NCI-H524 treated with DMSO at 0.1 percent for 48 hours (cell line): ENCODE results near the gene COL21A1.
A peak's percentile ranks its signal among the peaks of the same experiment; 100 is the strongest.

Experiments
- DNase-seq: peaks from one replicate; lab custom pipeline; 2025; lab: John Stamatoyannopoulos, UW

Gene COL21A1

GRCh38 chr6:56245903-56246351 lies 1.5 kb downstream of the COL21A1 start:
- DNase-seq, result peak; percentile 29

DNA sequence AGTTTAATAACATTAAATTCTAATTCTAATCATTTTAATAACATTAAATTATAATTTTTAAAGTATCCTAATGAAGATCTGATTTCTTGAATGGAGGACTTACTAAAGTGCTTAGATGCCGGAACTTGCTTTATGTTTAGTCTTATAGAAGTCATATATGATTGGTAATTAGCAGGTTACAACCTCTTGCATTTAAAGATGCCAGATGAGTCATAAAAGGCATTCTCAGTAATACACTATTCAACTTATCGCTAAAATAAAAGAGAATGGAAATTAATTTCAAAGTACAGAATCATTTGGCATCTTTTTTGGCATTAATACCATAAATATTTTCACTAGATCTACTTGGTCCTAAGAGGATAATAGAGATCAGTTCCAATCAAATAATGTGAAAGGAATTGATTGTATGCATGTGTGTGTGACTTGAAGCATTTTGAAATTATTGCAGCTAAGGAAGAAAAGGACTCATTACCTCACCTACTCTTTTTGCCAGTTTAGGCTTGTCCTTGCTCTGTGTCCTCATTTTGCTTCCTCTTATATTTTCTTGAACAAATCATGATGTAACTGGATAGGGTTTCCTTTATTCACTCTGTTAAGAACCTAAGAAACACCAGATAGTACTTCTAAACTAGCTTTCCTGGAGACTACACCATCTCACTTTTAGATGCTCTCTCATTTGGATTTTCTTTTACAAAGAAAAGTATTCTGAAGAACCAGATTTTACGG lies 2.7 kb downstream of the COL21A1 start:
- no peak for DNase-seq

GRCh38 chr6:56244089-56244488 lies 3.3 kb downstream of the COL21A1 start:
- DNase-seq, result no peak

DNA sequence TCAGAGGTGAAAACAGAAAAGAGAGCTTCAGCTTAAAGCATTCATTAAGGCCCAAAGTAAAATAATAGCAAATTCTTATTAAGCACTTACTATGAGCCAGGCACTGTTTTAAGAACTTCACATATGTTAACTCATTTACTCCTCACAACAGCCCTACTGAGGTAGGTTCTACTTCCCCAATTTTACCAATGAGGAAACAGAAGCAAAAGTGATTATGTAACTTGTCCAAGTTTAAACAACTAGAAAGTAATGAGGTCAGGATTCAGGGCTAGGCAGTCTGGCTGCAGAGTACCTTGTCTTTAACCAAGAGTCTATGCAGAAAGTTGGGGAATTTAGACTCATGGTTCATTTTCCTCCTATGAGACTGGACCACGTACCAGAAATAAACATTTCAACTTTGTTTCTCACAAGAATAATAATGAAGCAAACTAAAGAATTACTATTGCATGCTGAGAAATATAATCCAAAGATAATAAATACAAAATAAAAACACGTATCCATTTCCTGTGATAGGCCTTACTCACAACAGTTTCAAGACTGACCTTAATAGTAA lies 3.8 kb downstream of the COL21A1 start:
- DNase-seq, result no peak

GRCh38 chr6:56242346-56242745 lies 5.0 kb downstream of the COL21A1 start:
- DNase-seq, result no peak

GRCh38 chr6:56241124-56241802 lies 6.1 kb downstream of the COL21A1 start:
- no peak for DNase-seq

GRCh38 chr6:56238352-56238751 lies 9.0 kb downstream of the COL21A1 start:
- DNase-seq, result no peak

GRCh38 chr6:56235245-56235644 lies 12.1 kb downstream of the COL21A1 start:
- DNase-seq, result no peak

DNA sequence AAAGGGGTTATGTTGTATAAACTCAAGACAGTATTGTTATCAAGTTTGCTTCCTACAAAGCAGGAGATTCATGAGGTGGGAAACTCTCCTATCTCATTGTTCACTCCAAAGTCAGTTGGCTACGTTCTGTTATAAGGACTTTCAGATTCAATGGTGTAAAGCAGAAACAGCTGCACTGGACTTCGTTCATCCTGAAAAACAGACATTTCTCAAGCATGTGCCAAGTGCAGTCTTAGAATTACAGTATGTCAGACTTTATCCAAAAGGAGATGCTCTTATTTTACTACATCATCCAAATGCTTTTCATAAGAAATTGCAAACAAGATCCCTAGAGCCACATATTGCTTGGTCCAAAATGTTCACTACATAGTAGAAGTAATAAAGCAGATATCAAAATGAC lies 14.9 kb downstream of the COL21A1 start:
- DNase-seq, result no peak

GRCh38 chr6:56231827-56232226 lies 15.6 kb downstream of the COL21A1 start:
- no peak for DNase-seq

- DNase-seq, result no peak
These were observed 16.3 kb downstream of the COL21A1 start for GRCh38 chr6:56230976-56231566.

DNA sequence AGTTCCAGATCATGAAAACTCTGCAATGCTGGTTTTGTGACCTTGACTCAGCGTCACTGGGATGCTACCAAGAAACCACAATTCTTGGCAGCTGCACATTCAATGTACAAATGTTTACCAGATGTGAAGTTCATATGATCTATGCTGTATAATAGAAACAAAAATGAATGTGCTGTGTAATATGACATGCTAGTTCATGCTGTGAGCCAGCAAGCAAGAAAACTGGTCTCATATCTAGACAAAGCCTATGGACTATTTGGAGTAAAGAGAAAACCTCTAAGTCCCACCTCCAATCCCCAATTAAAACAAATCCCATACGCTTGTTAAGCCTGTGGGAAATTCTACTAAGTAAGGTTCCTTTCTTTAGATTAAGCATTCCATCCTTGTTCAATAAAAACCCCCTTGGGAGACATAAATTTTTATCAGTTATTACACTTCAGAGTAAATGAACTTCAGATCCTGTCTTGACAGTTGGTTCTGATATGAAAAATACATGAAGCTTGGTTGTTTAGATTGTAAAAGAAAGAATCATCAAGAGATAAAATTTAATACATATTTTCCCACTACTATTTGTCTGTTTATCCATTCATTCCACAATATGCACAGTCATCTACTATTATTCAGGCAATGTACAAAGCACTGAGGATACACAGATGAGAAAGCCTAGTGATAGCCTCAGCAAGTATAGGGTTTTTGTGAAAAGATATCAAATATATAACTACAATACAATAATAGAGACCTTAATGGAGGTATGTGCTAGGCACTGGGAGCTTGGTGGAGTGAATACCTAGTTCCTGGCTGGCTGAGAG lies 20.1 kb downstream of the COL21A1 start:
- no peak for DNase-seq

DNA sequence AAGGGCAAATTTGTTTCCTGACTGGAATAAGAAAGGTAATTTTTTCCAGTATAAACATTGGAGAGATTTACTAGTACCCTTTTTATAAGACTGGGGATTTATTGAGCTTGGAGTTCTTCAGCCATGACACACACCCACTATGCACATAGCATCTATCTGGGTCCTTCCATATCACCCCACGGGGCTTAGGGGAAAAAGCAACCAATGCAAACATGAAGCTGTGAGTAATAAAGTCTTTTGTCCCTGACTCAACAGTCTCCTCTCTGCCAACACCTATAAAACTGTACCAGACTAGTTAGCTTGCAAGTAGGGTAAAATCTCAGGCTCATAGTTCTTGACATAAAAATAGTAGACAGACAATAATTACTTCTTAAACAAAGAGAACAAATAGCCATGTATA lies 23.4 kb downstream of the COL21A1 start:
- DNase-seq, result no peak

DNA sequence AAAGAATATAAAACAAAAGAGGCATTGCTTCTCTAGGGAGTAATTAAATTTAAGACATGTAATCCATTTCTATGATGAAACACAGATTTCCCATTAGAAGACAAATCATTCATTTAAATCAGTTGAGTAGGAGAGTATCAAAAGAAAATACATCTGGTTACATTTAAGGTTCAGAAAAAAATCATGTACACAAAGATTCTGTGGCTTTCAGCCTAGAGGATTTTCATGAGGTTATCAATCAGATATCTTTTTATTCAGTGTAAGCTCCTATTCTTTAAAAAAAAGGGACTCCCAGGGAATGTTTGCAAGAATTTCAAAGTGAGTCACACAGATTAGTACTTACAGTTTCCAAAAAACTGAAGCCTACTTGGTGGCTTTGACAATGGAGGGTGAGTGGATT lies 24.9 kb downstream of the COL21A1 start:
- DNase-seq, result no peak

- no peak for DNase-seq
These were observed 27.3 kb downstream of the COL21A1 start for GRCh38 chr6:56220078-56220477.

- no peak for DNase-seq
These were observed 32.7 kb downstream of the COL21A1 start for GRCh38 chr6:56214703-56215101.

DNA sequence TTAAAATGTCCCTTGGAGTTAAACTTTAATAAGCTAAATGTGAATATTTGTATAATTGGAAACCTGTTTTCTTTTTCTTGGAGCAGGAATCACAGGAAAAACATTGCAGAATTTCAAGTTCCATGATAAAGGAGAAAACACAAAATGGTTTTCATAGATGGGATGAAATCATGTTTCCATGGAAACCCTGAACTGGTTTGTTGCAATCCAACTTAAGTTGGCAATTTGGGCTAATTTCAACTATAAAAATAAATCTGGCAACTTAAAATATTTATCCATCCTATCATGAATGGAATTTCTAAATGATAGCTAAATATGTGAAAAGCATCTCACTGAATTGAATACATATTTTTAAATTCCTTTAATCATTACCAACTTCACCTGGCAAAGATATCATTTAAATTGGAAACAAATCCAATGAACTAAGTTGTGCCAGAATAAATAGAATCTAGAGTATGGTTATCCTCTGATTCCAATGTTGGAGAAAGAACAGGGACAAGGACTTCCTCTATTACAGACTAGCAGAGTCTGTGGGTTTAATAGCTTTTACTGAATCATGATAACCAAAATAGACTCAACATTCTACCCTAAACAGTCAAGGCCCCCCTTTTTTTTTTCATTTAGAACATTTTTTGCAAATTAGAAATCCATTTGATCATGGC lies 33.2 kb downstream of the COL21A1 start:
- DNase-seq, result no peak

- no peak for DNase-seq
These were observed 35.7 kb downstream of the COL21A1 start for GRCh38 chr6:56211724-56212123.

DNA sequence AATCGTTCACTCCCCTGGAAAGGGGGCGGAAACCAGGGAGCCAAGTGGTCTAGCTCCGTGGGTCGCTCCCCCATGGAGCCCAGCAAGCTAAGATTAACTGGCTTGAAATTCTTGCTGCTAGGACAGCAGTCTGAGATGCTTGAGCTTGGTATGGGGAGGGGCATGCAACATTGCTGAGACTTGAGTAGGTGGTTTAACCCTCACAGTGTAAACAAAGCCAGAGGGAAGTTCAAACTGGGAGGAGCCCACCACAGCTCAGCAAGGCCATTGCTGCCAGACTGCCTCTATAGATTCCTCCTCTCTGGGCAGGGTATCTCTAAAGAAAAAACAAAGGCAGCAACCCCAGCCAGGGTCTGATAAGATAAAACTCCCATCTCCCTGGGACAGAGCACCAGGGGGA lies 43.2 kb downstream of the COL21A1 start:
- DNase-seq, result no peak

DNA sequence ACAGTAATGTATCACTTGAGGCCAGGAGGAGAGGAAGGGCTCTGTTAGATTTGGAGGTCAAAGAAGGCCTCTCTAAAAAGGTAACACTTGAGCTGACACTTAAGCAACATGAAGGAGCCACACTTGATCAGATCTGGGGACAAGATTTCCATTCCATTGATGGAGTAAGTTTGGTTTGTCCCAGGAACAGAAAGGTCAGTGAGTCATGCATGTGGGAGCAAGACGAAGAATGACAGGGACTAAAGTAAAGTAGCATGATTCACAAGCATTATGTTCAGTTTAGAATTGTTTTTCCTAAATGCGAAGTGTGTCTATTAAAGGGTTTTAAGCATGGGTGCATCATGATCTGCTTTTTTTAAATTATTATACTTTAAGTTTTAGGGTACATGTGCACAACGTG lies 47.4 kb downstream of the COL21A1 start:
- DNase-seq, result no peak

DNA sequence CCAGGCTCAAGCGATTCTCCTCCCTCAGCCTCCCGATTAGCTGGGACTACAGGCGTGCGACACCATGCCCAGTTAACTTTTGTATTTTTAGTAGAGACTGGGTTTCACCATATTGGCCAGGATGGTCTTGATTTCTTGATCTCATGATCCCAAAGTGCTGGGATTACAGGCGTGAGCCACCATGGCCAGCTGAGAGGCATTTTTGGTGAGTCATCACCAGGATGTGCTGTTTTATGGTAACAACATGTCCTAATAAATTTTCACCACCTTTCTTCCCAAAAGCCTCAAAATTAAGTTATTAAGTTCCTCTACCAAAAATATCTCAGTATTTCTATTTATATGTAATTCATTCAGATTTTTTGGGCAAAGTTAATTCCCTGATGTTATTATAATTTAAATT lies 53.5 kb downstream of the COL21A1 start:
- no peak for DNase-seq

DNA sequence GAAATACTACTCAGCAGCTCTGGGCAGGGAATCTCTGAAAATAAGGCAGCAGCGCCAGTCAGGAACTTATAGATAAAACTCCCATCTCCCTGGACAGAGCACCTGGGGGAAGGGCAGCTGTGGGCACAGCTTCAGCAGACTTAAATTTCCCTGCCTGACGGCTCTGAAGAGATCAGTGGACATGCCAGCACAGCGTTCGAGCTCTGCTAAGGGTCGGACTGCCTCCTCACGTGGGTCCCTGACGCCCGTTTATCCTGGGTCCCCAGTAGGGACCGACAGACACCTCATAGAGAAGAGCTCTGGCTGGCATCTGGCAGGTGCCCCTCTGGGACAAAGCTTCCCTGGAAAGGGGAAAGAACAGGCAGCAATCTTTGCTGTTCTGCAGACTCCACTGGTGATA lies 59.0 kb downstream of the COL21A1 start:
- no peak for DNase-seq
